Measurements from ENCODE around the gene FAM216A. TPM values are rescaled to one million over a fixed set of nuclear protein-coding genes. Genes with fewer than 3 reads are reported as not detected.

The FAM216A gene
- total and polyA plus RNA-seq, 5 donors = 6.4 to 11.0 (median 7.7) TPM

Other genes starting within 250 kb of the FAM216A start
- gene ATP2A2, start 187.6 kb upstream of the FAM216A start, total RNA-seq = 1,000 to 10,000 TPM; 2,744 to 3,920 (median 3,065) TPM
- 1,499 TPM for gene ATP2A2, start 187.6 kb upstream of the FAM216A start, polyA plus RNA-seq
- gene ANAPC7, start 65.1 kb upstream of the FAM216A start, total RNA-seq = 10 to 100 TPM; 30.7 to 34.5 (median 33.1) TPM
- 31.3 TPM for gene ANAPC7, start 65.1 kb upstream of the FAM216A start, polyA plus RNA-seq
- 100 to 1,000 TPM in 1 of 4 donors, 10 to 100 TPM in 3; 79.7 to 101 (median 95.5) TPM for gene ARPC3, start 18.5 kb upstream of the FAM216A start, total RNA-seq
- 159 TPM for gene ARPC3, start 18.5 kb upstream of the FAM216A start, polyA plus RNA-seq
- gene GPN3, start 588 bp upstream of the FAM216A start, total RNA-seq = 10 to 100 TPM; 25.2 to 28.1 (median 25.9) TPM
- 24.6 TPM for gene GPN3, start 588 bp upstream of the FAM216A start, polyA plus RNA-seq
- gene VPS29, start 33.3 kb downstream of the FAM216A start, total RNA-seq = 100 to 1,000 TPM in 1 of 4 donors, 10 to 100 TPM in 3; 74.3 to 107 (median 85.0) TPM
- gene VPS29, start 33.3 kb downstream of the FAM216A start, polyA plus RNA-seq = 151 TPM
- gene RAD9B, start 33.5 kb downstream of the FAM216A start, total RNA-seq = 1 to 10 TPM in 3 of 4 donors, under 1 TPM in 1; 0.82 to 3.8 (median 1.8) TPM
- gene RAD9B, start 33.5 kb downstream of the FAM216A start, polyA plus RNA-seq = 0.36 TPM
- gene PPTC7, start 114.5 kb downstream of the FAM216A start, total RNA-seq = 10 to 100 TPM; 46.6 to 82.8 (median 56.6) TPM
- gene PPTC7, start 114.5 kb downstream of the FAM216A start, polyA plus RNA-seq = 31.5 TPM
- gene TCTN1, start 145.3 kb downstream of the FAM216A start, total RNA-seq = 10 to 100 TPM; 37.0 to 47.0 (median 42.4) TPM
- gene TCTN1, start 145.3 kb downstream of the FAM216A start, polyA plus RNA-seq = 33.7 TPM
- 10 to 100 TPM; 11.3 to 33.4 (median 13.3) TPM for gene HVCN1, start 220.3 kb downstream of the FAM216A start, total RNA-seq
- gene HVCN1, start 220.3 kb downstream of the FAM216A start, polyA plus RNA-seq = 18.2 TPM

Measured in right cardiac atrium (tissue), 5 donors.